ENCODE results near the gene KRTAP13-2.

KRTAP13-2 gene

DNA sequence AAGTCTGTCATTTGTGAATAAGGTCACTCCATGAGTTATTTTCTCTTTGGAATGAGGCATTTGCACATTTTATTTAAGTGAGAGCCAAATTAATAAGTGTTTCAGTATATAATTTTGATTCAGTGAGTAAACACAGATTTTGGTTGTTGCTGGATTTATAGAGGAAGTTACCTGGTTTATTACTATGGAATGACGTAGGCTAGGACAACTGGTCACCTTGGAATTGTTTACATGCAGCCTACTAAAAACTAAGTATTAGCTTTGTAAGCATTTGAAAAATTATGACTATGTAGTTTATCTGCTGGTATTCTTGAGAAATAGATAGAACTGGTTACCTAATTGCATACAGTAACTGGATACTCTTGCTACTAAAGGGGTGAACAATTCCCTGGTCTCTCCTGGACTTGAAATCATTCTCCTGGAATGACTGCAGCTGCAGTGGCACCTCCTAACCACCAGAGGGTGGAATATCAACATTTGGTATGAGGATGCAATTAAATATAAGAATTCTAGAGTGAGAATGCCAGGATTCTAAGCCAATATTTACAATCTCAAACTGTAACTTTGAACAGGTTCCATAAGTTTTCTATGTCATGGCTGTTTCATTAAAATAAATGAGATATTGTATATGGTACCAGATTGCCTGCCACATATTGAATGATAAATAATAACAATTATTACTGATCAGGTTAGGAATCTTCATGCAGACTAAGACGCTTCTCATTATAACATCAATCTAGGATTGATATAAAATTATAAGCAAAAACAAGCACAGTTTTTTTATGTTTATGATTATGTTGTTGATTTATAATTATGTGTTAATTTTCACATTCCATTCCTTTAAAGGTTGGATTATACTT, 31.1 kb downstream of the KRTAP13-2 start:
- peak; percentile 61 to 63 for DNase-seq (ENCODE audit: low read depth in 2 of 2)
- H3K4me3 ChIP-seq (replicated peaks in 1 of 2; ENCODE audit: low read depth in 2 of 2, low read length in 2 of 2): no peak overlapping the region
- TF ChIP-seq, protein P1, sequence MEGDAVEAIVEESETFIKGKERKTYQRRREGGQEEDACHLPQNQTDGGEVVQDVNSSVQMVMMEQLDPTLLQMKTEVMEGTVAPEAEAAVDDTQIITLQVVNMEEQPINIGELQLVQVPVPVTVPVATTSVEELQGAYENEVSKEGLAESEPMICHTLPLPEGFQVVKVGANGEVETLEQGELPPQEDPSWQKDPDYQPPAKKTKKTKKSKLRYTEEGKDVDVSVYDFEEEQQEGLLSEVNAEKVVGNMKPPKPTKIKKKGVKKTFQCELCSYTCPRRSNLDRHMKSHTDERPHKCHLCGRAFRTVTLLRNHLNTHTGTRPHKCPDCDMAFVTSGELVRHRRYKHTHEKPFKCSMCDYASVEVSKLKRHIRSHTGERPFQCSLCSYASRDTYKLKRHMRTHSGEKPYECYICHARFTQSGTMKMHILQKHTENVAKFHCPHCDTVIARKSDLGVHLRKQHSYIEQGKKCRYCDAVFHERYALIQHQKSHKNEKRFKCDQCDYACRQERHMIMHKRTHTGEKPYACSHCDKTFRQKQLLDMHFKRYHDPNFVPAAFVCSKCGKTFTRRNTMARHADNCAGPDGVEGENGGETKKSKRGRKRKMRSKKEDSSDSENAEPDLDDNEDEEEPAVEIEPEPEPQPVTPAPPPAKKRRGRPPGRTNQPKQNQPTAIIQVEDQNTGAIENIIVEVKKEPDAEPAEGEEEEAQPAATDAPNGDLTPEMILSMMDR (IDR thresholded peaks at IDR 0.05; ENCODE audit: low read depth, low read length): peak; percentile 78

DNA sequence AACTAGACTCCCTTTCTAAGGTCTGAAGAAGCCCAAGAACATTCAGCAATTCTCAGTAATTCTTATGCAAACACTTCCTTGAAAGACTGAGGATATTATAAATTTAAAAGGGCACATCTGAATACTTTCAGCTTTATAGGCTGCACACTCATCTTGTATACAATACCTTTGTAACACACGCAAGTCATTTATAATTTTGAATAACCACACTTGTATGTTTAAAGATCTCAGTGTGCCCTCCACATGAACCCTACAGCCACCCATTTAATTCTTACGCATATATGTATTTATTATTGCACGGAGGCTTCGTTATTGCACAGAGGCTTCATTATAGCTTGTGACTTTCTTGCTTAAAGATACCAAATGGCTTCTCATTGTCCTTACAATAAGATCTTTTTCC, 33.4 kb downstream of the KRTAP13-2 start:
- TF ChIP-seq, protein P1 (IDR thresholded peaks at IDR 0.05; ENCODE audit: low read depth, low read length): no peak
- H3K4me3 ChIP-seq (replicated peaks in 1 of 2; ENCODE audit: low read depth in 2 of 2, low read length in 2 of 2): no peak overlapping the region
- no peak for DNase-seq (ENCODE audit: low read depth in 2 of 2)

DNA sequence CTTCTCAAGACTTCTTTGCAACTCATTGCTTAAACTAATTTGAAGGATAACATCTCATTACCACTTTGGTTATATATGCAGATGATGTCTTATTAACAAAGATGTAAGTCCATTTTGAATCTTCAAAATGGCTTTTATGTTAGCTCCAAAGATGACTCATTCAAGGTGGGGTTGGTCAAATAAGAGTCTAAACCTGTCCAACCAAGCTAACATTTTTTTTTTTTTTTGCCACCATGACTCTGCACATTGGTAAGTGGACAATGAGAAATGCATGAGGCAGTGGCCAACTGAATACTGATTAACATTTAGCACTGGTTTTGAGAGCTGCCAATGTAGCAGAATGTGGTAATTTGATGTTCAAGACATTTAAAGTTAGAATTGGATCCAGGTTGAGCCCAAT, 34.3 kb downstream of the KRTAP13-2 start:
- no peak for DNase-seq (ENCODE audit: low read depth in 2 of 2)
- TF ChIP-seq, protein P1 (IDR thresholded peaks at IDR 0.05; ENCODE audit: low read depth, low read length): no peak
- no peak overlapping the region for H3K4me3 ChIP-seq (replicated peaks in 1 of 2; ENCODE audit: low read depth in 2 of 2, low read length in 2 of 2)

DNA sequence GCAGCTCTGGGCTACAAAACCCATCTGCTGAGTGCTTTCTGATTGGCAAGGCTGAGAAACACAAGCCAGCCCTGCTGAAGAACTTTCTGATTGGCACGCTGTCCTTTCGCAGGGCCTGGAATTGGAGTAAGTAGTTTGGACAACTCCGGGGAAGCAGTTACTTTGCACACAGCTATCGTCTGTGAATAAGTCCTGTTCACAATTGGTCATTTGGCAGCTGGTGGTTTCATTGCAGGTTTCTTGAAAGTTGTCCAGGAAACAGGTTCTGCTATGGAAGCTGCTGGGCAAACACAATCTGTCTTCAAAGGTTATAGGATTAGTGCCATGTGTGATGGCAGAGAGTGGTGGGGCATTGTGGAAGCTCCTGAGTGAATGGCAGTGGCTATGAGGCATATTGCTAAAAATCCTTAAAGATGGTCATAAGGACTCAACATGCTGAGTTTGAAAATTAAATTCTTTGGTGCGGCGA, 34.8 kb downstream of the KRTAP13-2 start, which contains the start of gene KRTAP27-1:
Gene KRTAP27-1 (minus strand): TSS at position 419 of the 469 bp plus-strand sequence. CDS start 26 bp downstream, at position 393.
- H3K4me3 ChIP-seq (replicated peaks in 1 of 2; ENCODE audit: low read depth in 2 of 2, low read length in 2 of 2): no peak within 1 kb of the TSS
- DNase-seq (ENCODE audit: low read depth in 2 of 2): no peak
- TF ChIP-seq, protein P1 (IDR thresholded peaks at IDR 0.05; ENCODE audit: low read depth, low read length): no peak

DNA sequence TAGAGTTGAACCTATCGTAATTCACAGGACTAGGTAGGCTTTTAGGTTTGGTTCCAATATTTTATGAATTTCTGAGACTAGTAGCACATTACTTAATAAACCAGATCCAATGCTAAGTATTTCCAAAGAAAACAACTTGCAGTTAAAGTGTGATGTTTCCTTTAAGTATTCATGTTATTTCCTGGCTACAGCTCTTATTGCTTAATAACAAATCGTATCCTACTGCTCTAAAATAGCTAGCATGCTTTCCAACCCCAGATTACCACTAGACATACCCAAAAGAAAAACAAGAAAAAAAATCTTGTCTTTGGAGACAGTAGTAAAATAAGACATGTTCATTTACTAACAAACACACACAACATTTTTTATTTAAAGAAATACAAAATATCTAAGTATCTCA, 35.5 kb downstream of the KRTAP13-2 start:
- DNase-seq (ENCODE audit: low read depth in 2 of 2): peak; percentile 50 to 61
- no peak overlapping the region for H3K4me3 ChIP-seq (replicated peaks in 1 of 2; ENCODE audit: low read depth in 2 of 2, low read length in 2 of 2)
- TF ChIP-seq, protein P1 (IDR thresholded peaks at IDR 0.05; ENCODE audit: low read depth, low read length): no peak

DNA sequence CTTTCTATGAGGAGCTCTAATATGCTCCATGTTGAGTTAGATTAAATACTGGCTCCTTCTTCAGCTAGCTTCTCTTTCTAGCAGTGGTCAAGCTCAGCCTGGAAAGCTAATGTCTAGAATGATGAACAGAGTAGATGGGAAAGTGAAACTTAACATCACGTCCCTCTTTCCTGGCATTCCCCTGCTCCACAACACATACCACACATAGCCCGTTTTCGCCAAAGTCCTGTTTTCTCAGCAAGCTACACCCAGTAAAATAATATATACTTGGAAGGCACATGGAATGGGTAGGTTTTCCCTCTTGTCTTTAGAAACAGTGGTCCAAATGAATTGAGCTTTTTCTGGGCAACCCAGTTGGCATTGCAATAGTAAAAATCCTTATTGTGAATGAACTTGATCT, 38.3 kb downstream of the KRTAP13-2 start:
- TF ChIP-seq, protein P1 (IDR thresholded peaks at IDR 0.05; ENCODE audit: low read depth, low read length): no peak
- no peak overlapping the region for H3K4me3 ChIP-seq (replicated peaks in 1 of 2; ENCODE audit: low read depth in 2 of 2, low read length in 2 of 2)
- no peak for DNase-seq (ENCODE audit: low read depth in 2 of 2)

Data from cardiac fibroblast (primary cell).